Fibroblast of skin of left biceps (primary cell): ENCODE measurements around the gene AGTRAP.

Experiments used
- DNase-seq, 2 experiments: peaks; one replicate each; pipeline ENCODE4 v3.0.0-alpha.2; 2013; ENCODE audit warnings: low read depth in 2 of 2

Gene AGTRAP

GRCh38 chr1:11764115-11764514, 28.2 kb downstream of the AGTRAP start:
- no peak for DNase-seq

- no peak for DNase-seq
Measured at GRCh38 chr1:11764519-11764918, 28.6 kb downstream of the AGTRAP start.

- no peak for DNase-seq
Measured at GRCh38 chr1:11765661-11766428, 29.9 kb downstream of the AGTRAP start.

- DNase-seq = no peak
Measured at GRCh38 chr1:11766429-11766776, 30.5 kb downstream of the AGTRAP start.

GRCh38 chr1:11767922-11768704, 32.2 kb downstream of the AGTRAP start:
- no peak for DNase-seq

GRCh38 chr1:11768821-11769220, 32.9 kb downstream of the AGTRAP start:
- DNase-seq = no peak

GRCh38 chr1:11769274-11769673, 33.3 kb downstream of the AGTRAP start:
- no peak for DNase-seq

- DNase-seq = peak in 1 of 2 experiments; percentile 1
Measured at GRCh38 chr1:11770011-11770410, 34.1 kb downstream of the AGTRAP start.

GRCh38 chr1:11771481-11772043, 35.6 kb downstream of the AGTRAP start:
- DNase-seq = no peak

GRCh38 chr1:11772458-11772857, 36.5 kb downstream of the AGTRAP start:
- no peak for DNase-seq

- no peak for DNase-seq
Measured at GRCh38 chr1:11774753-11775152, 38.8 kb downstream of the AGTRAP start.

- DNase-seq = no peak
Measured at GRCh38 chr1:11777658-11778322, 41.9 kb downstream of the AGTRAP start.

GRCh38 chr1:11778336-11778735, 42.4 kb downstream of the AGTRAP start:
- no peak for DNase-seq

GRCh38 chr1:11778844-11779623, 43.1 kb downstream of the AGTRAP start:
- no peak for DNase-seq

GRCh38 chr1:11779715-11780379, 43.9 kb downstream of the AGTRAP start:
- DNase-seq = no peak

GRCh38 chr1:11780380-11781147, 44.6 kb downstream of the AGTRAP start:
- no peak for DNase-seq

GRCh38 chr1:11781297-11781696, 45.4 kb downstream of the AGTRAP start:
- DNase-seq = no peak

GRCh38 chr1:11782127-11782708, 46.3 kb downstream of the AGTRAP start:
- DNase-seq = no peak

- no peak for DNase-seq
Measured at GRCh38 chr1:11783556-11783955, 47.6 kb downstream of the AGTRAP start.
